Osteocyte (in vitro differentiated cells): ENCODE measurements around the gene PAX7. TPM values are rescaled to one million over a fixed set of nuclear protein-coding genes. Genes with fewer than 3 reads are reported as not detected.

Experiments used
- DNase-seq: peaks from one replicate; pipeline ENCODE4 v3.0.0; 2021; ENCODE audit warnings: mixed read lengths; ENCODE audit not compliant: unreplicated experiment; ENCODE audit errors: extremely low spot score
- H3K27ac Mint-ChIP-seq: one replicate; pipeline ENCODE4 v1.8.0; 2021; ENCODE audit warnings: mild to moderate bottlenecking, mixed read lengths; ENCODE audit not compliant: unreplicated experiment
- H3K27me3 Mint-ChIP-seq: one replicate; pipeline ENCODE4 v1.8.0; 2021; ENCODE audit warnings: mixed read lengths; ENCODE audit not compliant: unreplicated experiment
- H3K36me3 Mint-ChIP-seq: one replicate; pipeline ENCODE4 v1.8.0; 2021; ENCODE audit warnings: mixed read lengths; ENCODE audit not compliant: unreplicated experiment
- H3K4me1 Mint-ChIP-seq: one replicate; pipeline ENCODE4 v1.8.0; 2021; ENCODE audit warnings: mixed read lengths; ENCODE audit not compliant: unreplicated experiment
- H3K4me3 Mint-ChIP-seq: one replicate; pipeline ENCODE4 v1.8.0; 2021; ENCODE audit warnings: mild to moderate bottlenecking, moderate library complexity, mixed read lengths; ENCODE audit not compliant: unreplicated experiment
- H3K9me3 Mint-ChIP-seq: one replicate; pipeline ENCODE4 v1.8.0; 2021; ENCODE audit warnings: mixed read lengths; ENCODE audit not compliant: unreplicated experiment
- total RNA-seq: library from RNA; stranded (reverse); gene quantifications from 2 replicates; pipeline ENCODE4 v1.2.1, GENCODE V29; 2021
- TF ChIP-seq, protein P1 (sequence below): fragments of 200-600 bp; sonication (generic); IDR thresholded peaks from 2 replicates; pipeline ENCODE4 v1.5.0; 2021; ENCODE audit warnings: antibody characterized with exemption, mild to moderate bottlenecking, moderate library complexity

PAX7 gene
- total RNA-seq, 1 donor from 2014 or later = not detected

DNA sequence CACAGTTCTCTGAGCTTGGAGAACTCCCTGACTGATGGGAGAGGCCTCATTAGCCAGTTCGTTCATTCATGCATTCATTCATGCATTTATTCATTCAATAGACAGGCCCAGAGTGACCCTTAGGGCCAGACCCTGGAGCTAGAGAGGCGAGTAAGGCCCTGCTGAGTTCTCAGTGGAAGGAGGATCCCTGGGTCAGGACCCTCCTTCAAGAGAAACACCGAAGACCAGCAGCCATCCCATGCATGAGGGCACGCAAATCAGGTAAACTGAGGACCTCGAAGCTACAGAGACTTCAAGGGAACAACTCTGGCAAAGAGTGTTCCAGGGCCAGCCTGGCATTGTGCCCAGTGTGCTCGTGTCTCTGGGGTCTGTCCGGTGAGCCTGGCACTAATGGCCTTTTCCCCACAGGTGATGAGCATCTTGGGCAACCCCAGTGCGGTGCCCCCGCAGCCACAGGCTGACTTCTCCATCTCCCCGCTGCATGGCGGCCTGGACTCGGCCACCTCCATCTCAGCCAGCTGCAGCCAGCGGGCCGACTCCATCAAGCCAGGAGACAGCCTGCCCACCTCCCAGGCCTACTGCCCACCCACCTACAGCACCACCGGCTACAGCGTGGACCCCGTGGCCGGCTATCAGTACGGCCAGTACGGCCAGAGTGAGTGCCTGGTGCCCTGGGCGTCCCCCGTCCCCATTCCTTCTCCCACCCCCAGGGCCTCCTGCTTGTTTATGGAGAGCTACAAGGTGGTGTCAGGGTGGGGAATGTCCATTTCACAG, 104.8 kb downstream of the PAX7 start:
- TF ChIP-seq, protein P1, sequence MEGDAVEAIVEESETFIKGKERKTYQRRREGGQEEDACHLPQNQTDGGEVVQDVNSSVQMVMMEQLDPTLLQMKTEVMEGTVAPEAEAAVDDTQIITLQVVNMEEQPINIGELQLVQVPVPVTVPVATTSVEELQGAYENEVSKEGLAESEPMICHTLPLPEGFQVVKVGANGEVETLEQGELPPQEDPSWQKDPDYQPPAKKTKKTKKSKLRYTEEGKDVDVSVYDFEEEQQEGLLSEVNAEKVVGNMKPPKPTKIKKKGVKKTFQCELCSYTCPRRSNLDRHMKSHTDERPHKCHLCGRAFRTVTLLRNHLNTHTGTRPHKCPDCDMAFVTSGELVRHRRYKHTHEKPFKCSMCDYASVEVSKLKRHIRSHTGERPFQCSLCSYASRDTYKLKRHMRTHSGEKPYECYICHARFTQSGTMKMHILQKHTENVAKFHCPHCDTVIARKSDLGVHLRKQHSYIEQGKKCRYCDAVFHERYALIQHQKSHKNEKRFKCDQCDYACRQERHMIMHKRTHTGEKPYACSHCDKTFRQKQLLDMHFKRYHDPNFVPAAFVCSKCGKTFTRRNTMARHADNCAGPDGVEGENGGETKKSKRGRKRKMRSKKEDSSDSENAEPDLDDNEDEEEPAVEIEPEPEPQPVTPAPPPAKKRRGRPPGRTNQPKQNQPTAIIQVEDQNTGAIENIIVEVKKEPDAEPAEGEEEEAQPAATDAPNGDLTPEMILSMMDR = no peak
- Mint-ChIP-seq H3K4me1 (no peaks in the 10 kb centered on the region), H3K36me3 (no peaks in the 10 kb centered on the region), H3K9me3 (no peaks in the 10 kb centered on the region), H3K27ac (no peak overlapping the region), H3K4me3 (no peak overlapping the region), H3K27me3 (peaks cover 12% of the 10 kb centered on the region)
- no peak for DNase-seq

DNA sequence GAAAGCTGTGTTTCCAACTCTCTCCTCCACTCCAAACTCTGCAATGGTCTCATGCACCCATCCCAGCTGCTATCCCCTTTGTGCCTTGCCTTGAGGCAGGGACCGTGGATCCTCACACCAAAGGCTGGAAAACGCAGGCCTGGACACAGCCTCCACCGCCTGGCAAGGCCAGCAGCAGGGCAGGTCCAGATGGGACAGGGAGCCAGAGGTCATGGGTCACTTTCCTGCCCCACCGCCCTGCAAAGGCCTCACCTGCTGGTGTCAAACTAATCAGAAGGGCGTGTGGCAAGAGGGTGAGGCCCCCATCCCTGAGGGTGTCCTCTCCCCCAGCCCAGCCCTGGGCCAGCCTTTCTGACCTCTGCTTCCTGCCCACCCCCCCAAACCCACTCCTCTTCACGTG, 106.3 kb downstream of the PAX7 start:
- no peak overlapping the region for H3K27ac Mint-ChIP-seq
- no peaks in the 10 kb centered on the region for H3K4me1 Mint-ChIP-seq
- peaks cover 12% of the 10 kb centered on the region for H3K27me3 Mint-ChIP-seq
- no peaks in the 10 kb centered on the region for H3K36me3 Mint-ChIP-seq
- H3K9me3 Mint-ChIP-seq = no peaks in the 10 kb centered on the region
- TF ChIP-seq, protein P1 = no peak
- H3K4me3 Mint-ChIP-seq = no peak overlapping the region
- no peak for DNase-seq

DNA sequence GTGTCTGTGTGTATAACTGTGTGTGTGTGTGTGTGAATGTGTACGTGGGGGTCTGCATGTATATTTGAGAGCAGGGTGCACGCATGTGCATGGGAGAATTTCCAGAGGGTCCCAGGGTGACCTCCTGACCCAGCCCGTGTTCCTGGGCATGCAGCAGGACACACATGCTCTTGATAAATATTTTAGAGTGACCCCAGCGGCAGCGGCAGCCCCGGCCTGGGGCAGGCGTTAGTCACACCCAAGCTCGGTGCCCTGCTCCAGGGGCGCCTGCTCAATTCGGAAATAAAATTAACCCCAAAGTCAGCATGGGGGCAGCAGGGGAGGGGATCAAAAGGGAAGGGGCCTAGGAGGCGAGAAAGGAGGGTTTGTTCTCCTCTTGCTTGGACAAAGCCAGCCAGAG, 107.5 kb downstream of the PAX7 start:
- TF ChIP-seq, protein P1 = no peak
- DNase-seq = no peak
- H3K4me1 Mint-ChIP-seq = no peaks in the 10 kb centered on the region
- no peaks in the 10 kb centered on the region for H3K36me3 Mint-ChIP-seq
- H3K9me3 Mint-ChIP-seq = no peaks in the 10 kb centered on the region
- peaks cover 12% of the 10 kb centered on the region for H3K27me3 Mint-ChIP-seq
- no peak overlapping the region for H3K27ac Mint-ChIP-seq
- no peak overlapping the region for H3K4me3 Mint-ChIP-seq

DNA sequence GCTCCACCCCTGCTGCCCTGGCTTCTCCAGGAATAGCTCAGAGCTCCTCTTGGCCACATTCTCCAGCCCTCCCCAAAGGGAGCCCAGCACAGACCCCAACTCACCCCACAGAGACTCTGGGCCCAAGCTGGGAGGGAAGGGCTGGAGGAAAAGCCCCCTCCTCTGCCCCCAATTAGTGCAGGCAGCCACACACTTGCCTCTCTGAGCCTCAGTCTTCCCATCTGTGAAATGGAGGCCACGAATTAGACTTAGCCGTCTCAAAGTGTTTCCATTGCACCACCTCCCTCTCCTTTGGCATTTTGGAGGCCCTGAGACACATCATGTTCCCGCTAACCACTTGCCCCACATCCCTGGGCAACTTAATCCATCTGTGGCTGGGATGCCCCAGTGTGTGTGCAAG, 108.0 kb downstream of the PAX7 start:
- H3K4me1 Mint-ChIP-seq = no peaks in the 10 kb centered on the region
- no peaks in the 10 kb centered on the region for H3K36me3 Mint-ChIP-seq
- H3K4me3 Mint-ChIP-seq = no peak overlapping the region
- peaks cover 12% of the 10 kb centered on the region for H3K27me3 Mint-ChIP-seq
- TF ChIP-seq, protein P1 = no peak
- H3K9me3 Mint-ChIP-seq = no peaks in the 10 kb centered on the region
- no peak for DNase-seq
- H3K27ac Mint-ChIP-seq = no peak overlapping the region

DNA sequence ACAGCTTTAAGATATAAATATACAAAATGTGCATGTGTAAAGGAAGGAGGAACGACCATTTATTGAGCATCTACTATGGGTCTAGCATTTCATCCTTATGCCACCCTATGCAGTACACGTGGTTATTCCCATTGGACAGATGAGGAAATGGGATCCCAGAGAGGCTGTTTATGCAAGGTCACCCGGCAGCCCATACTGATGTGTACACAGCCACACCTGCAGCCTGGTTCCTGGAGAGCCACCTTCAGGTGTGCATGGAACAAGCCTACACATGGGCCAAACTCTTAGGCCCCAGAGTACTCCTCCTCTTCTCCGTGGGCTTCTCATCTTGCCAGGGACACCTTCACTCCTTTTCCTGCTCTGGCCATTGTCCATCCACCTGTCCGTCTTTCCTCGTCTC, 108.8 kb downstream of the PAX7 start:
- Mint-ChIP-seq H3K27ac (no peak overlapping the region), H3K9me3 (no peaks in the 10 kb centered on the region), H3K27me3 (peaks cover 12% of the 10 kb centered on the region), H3K36me3 (no peaks in the 10 kb centered on the region), H3K4me3 (no peak overlapping the region), H3K4me1 (no peaks in the 10 kb centered on the region)
- TF ChIP-seq, protein P1 = no peak
- no peak for DNase-seq
